T1000 (cell line): ENCODE results near the gene ITPK1.
A peak's percentile ranks its signal among the peaks of the same experiment; 100 is the strongest.

Experiments used
- DNase-seq: peaks from one replicate; lab custom pipeline; 2025; ENCODE audit warnings: mixed read lengths; lab: John Stamatoyannopoulos, UW

Gene ITPK1

DNA sequence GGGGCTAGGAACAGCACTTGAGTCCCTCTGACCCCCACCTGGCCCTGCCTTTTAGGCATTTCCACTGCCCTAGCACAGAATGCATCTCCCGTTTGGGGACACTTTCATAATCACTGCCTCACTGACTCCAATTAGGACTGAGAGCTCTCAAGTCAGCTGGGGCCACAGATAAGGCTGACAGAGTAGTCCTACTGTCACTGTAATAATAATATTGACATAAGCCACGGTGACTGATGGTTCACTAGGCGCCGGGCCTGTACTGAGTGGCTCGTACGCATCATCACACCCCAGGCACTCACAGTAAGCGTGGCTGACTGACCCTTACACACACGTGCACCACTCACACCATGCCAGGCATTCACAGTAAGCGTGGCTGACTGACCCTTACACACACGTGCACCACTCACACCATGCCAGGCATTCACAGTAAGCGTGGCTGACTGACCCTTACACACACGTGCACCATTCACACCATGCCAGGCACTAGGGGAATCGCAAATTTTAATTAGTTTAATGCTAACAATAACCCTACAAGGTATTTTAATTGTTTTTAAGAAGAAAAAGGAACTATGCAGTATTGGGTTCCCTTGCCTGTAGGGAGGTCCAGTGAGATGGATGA, 105.1 kb downstream of the ITPK1 start:
- no peak for DNase-seq

DNA sequence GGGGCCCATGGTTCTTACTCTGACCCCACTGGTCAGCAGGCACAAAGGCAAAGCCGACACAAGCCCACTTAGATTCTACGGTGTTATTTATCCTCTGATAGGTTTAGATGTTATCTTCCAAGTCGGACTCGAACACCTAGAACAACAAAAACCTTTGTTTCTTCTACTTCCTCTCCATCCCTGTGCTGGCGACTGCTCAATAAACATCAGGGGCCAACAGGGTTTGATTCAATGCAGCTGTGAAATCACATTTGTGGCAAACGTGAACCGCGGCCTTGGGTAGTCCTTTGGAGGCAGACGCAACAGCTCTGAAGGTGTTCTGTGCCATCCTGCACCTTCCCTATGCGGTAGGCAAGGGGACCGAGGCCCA, 105.6 kb downstream of the ITPK1 start:
- DNase-seq, result no peak

DNA sequence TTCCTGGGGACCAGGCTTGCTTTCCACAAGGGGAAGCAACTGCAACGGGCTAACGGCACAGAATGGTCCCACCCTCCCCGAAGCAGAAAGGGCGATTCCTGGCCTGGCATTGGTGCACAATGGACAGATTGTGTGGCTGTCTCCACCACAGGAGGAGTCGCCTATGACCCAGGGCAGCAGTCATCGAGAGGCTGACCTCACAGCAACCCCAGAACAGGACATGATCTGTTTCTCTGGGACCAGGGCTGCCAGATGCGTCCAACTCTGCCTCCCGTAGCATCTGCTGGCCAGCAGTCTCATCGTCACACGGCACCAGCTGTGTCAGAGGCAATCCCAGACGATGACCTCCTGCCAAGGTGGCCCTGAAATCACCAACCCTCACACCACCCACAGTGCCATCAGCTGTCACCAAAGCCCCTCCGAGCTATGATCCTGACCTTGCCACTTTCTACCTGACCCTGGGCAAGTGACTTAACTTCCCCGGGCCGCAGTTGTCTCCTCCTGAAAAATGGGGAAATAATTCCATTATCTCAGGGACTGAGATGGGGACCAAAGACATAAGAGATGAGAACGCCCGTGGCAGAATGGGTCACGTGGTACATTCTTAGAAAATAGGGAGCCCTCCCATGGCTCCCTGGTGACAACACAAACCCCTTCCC, 106.1 kb downstream of the ITPK1 start:
- DNase-seq, result no peak

DNA sequence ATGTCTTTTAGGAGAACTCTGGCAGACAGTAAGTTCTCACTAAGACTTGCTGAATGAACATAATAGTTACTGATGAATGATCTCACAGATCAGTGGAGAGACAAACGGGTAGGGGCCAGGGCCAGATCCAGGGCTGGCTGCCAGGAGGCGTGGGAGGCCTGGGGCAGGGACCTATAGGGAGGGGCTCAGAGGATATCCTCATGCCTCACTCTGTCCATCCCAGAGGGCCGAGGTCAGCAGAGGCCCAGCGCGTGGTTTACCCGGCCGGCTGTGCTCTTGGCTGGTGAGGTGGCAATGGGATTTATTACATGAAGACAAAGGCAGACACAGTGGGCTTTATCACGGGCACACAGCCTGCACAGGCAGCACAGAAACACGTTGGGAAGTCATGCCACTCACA, 107.3 kb downstream of the ITPK1 start:
- no peak for DNase-seq

DNA sequence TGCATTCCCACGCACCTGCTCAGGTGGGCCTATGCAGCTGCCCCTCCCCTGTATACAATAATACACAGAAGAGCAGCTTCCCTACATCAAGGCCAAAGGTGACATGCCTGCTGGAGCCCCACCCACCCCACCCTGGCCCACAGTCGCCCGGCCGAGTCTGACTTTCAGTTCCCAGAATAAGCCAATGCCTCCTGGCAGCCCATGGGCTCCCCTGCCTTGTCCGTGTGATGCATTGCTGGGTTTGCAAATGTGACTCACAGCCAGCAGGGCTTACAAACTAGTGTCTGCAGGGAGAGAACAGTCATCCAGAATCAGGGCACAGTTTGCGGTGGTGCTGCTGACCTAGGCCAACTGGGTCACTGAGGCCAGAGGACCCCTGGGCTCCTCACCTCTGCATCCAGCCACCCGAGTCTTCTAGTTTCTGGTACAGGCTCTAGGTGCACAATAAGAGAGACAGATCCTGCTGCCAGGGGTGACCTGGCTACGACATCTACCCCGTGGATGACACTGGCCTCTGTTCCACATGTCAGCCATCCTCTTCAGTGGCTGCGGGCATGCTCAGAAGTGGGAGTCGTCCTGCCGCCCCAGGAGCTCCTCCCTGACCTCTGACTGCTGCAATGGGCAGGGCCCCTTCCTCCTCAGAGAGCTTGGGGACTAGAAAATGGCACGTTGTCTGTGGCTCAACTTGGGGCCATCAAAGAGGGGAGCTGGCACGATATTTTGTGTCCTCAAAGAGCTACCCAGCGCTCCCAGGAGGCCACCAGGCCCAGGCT, 108.3 kb downstream of the ITPK1 start:
- peak; percentile 59 for DNase-seq

DNA sequence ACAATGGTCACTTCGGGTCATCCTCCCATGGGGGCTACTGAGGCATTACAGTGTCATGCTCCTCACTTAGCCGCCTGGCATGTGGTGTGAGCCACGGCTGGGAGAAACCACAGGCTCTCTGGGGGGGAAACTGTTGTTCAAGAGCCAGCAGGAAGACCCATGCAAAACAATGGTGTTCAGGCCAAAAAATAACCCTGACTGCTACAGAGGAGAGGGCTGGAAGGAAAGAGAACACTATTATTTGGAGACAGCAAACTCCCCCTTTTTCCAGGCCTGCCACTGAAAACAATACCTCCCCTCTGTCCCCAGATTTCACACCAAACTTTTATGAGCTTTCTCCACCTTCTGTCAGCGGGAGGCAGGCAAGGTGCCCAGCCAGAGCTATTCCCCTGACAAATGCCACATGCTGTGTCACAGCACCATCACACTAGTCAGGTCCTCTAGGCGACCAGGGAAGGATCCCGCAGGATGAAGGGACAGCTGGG, 109.1 kb downstream of the ITPK1 start:
- no peak for DNase-seq

DNA sequence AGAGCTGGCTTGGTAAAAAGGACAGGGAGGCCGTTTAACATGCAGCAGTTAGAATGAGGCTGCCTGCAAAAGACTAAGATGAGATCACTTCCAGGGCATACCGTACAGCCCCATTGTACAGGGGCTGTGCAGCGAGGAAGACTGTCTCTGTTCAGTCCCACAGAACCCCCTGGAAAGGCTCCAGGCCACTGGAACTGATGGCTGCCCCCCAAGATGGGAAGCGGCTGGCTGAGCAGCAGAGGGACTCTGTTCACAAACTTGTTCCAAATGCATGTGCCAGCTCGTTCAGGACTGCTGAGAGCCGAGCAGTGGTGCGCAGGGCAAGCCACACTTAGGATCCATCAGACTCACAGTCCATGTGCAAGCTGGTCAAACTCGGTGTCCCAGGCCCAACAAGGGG, 109.9 kb downstream of the ITPK1 start:
- DNase-seq, result no peak

DNA sequence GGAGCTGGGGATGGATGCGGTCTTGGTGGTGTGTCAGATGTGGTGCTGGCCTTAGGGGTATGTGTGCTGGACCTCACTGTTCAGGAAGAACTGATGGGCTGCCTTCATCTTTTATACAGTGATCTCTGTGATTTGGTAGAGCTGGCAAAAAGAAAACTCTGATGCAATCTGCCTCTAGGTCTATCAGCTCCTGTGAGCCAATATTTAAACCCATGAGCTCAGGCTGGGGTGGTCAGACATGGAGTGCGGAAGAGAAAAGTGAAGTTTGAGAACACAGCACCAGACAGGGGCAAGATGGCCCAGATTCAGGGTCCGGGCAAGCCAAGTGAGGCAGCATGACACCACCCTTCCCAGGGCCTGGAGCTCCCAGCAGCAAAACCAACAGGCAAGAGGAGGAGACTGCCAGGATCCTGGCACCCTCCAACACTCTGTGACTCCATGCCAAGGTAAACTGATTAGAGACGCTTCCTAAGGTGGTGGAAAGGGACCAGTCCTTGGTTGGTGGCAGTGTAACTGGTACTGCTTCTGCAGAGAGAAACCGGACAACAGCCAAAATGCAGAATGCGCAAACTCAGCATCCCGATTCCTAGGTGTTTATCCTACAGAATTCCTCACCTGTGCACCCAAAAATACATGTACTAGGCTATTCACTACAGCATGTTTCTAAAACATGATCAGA, 110.5 kb downstream of the ITPK1 start:
- DNase-seq, result no peak

DNA sequence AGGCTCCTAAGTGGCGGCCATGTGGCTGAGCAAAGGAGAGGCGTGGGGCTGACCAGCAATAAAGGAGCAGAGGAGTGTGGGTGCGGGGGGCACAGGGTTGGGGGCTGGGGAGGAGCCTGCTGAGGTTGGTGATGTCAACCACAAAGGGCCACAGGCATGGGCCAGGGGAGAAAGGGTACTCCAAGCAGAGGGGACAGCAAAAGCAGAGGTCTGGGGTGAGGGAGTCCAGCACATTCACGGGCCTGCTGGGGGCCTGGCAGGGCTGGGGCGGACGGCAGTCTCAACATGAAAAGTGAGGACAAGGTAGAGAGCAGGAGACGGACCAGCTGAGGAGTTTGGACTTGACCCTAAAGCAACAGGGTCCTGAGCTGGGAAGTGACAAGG, 111.0 kb downstream of the ITPK1 start:
- DNase-seq, result no peak

DNA sequence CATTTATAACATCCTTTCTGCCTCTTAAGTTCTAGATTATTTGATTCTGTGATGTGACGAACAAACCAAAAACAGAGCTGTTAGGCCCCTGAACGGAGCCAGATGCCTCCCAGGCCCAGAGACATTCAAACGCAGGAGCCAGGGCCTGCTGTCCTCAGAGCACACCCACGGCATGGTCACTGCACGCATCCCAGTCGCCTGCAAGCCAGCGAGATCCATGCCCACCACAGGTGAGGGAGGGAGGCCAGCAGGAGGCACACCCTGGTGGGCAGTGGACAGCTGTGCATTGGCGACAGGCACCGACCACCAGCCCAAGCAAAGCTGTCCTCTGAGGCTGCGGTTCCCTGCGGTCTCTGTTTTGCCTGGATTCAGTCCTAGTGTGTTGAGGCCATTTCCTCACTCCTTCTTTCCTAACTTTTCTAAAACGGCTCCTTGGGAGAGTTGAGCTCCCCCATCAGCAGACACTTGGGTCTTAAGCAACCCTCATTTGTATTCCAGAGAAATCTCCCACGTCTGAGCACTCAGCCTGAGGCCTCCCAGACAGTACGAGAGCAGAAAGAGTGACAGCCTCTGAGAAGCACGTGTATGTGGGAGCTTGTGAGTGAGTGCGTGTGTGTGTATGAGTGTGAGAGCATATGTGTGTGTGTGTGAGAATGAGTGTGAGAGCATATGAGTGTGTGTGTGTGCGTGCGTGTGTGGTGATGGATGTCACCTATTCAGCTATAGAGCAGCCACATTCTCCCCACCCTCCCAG, 111.6 kb downstream of the ITPK1 start:
- no peak for DNase-seq

DNA sequence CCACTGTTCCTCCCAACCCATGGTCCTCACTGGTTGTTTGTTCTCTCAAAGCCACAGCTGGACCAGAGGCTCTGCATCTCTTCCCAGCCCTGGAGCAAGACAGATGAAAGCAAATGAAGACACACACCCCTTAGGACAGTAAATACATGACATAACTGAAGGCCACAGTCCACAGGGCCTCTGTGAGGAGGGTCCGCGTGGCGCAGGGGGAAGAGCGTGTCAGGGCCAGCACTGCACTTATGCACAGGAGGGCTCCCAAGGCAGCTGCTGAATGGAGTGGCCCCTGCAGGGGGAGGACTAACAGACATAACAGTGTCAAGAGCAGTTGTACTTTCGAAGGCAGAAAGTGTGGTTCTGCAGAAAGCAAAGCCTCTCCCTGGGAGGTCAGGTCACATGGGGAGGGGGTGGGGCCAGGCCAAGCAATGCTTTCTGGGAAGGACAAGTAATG, 112.8 kb downstream of the ITPK1 start:
- DNase-seq, result no peak

DNA sequence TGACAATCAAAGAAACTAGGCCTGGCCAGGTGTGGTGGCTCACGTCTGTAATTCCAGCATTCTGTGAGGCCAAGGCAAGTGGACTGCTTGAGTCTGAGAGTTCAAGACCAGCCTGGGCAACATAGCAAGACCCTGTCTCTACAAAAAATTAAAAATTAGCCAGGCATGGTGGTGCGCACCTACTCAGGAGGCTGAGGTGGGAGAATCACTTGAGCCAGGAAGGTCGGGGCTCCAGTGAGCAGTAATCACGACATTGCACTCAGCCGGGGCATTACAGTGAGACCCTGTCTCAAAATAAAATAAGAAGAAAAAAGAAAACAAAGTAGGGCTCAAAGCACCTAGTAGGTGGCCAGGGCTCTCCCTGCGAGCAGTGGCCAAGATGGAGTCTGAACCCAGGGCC, 113.7 kb downstream of the ITPK1 start:
- no peak for DNase-seq

DNA sequence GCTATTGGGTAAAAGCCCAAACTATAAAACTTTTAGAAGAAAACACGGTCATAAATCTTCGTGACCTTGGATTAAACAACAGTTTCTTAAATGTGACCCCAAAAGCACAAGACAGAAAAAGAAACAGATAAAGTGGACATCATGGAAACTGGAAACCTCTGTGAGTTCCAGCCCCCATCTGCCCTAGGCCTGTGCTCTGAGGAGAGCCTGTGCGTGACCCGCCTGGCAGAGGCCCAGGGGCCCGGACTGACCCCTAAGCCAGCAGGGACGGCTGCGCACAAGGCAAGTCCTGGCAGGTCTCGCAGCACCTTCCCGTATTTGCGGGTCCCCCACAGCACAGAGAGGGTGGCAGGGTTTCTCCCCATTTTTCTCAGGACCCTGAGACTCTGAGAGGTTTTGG, 116.8 kb downstream of the ITPK1 start:
- DNase-seq, result no peak

DNA sequence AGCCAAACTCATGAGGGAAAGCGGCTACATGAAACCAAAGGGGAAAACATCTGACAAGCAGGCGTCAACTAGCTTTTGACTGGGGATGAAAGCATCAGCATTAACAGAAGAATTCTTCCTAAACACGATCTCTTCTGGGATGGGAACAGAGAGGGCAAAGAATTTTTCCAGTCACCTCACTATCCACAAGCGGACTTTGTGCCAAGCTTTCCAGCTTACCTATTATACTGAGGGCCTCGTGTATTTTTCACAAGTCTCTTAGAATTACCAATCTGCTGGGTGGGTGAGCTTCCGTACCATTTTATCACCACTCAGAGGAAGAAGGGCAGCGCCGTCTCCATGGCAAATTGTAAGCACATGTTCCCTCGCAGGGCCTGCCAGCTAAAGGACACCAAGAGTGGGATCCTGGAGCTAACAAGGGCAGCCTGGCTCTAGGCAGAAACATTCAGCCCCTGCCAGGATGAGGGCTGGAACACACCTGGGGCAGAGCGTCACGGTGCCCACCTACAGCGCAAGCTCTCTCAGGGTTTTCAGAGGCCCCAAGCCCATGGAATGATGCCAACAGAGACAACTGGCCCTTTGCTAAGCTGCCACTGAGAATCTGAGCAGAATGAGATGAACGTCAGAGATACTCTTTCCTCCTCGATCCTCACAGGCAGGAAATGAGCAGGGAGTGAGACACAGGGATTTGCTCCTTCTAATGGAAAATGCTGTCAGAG, 118.2 kb downstream of the ITPK1 start:
- DNase-seq, result no peak

DNA sequence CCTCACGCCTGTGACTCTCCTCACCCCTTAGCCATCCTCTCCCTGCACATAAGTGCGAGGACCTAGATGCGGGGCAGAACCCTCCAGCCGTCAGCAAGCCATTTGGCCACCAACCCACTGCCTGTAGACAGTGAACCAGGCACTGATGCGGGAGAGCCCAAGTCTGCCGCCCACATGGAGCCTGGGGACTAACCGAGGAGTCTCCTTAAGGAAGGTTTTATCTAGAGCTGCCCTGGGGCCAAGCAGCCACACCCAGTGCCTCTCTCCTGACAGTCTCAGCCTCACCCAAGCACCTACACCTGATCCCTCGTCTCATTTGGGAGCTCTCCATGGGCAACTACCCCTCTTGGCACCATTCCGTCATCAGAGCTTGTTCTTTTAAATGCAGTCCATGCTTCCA, 120.1 kb downstream of the ITPK1 start:
- no peak for DNase-seq

DNA sequence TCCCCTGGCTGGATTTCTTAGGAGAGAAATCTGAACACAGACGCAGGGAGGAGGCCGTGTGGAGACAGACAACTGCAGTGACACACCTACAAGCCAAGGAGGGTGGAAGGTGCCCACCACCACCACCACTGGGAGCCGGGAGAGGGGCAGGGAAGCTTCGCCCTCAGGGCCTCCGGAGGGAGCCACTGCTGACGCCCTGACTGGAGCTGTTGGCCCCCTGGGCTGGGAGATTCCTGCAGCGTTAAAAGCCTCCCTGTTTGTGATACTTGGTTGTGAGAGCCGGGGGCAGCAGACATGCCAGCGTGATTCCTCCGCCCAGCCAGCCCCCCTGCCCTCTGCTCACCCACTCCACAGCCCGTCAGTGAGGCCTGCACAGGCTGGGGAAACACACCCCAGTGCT, 120.8 kb downstream of the ITPK1 start:
- DNase-seq, result no peak

DNA sequence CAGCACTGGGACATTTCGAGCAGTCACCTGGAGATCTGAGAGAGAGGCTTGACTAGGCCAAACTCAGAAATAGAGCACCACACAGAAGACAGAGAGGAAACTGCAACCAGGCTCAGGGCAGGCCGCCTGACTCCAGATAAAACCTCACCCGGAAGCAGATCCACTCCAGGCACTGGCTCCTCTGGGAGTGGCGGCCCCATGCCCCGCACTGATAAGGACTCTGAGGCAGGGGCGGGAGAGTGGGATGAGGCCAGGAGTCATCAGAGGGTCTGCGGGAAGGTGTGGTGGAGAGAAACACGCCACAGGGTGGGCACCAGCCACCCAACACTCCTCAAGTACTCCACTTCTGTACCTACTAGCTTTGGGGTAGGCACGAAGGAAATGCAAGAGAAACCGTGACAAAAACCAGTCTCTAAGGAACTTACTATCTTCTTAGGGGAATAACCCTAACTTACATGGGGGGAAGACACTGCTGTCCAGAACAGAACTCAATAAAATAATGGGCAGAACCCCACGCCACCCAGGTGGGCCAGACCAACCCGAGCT, 121.5 kb downstream of the ITPK1 start:
- DNase-seq, result no peak

DNA sequence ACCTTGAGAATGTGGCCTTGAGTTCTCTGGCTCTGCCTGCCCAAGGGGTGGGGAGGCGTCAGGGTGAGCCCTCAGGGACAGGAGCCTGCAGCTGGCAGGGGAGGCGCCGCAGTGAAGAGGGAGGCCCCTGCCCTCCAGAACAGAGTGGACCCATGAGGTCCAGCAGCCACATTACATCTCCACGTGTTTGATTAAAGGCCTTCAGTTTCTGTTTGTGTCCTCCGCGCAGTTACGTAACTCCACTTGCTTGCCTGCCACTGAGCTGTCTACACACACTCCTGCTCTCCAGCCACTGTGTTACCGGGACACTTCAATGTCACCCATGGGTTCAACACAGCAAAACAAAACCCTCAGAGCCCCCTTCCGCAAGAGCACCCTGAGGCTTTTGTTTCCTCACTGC, 122.4 kb downstream of the ITPK1 start:
- no peak for DNase-seq

DNA sequence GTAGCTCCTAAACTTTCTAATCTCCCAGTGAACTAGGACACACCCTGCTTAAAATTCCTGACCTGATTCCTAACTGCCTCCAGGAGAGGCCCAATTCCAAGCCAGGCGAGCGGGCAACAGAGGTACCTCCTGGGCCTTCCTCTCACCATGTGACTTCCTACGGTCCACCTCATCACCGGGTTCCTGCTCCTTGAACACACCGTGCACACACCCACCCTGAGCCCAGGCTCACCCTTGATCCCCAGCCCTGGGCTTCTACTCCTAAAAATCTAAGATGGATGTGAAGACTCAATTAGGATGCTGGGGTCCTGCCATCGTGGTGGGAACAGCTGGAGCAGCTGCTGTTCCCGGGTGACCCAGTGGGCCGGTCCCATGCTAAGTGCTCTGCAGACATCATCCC, 124.2 kb downstream of the ITPK1 start:
- DNase-seq, result no peak

DNA sequence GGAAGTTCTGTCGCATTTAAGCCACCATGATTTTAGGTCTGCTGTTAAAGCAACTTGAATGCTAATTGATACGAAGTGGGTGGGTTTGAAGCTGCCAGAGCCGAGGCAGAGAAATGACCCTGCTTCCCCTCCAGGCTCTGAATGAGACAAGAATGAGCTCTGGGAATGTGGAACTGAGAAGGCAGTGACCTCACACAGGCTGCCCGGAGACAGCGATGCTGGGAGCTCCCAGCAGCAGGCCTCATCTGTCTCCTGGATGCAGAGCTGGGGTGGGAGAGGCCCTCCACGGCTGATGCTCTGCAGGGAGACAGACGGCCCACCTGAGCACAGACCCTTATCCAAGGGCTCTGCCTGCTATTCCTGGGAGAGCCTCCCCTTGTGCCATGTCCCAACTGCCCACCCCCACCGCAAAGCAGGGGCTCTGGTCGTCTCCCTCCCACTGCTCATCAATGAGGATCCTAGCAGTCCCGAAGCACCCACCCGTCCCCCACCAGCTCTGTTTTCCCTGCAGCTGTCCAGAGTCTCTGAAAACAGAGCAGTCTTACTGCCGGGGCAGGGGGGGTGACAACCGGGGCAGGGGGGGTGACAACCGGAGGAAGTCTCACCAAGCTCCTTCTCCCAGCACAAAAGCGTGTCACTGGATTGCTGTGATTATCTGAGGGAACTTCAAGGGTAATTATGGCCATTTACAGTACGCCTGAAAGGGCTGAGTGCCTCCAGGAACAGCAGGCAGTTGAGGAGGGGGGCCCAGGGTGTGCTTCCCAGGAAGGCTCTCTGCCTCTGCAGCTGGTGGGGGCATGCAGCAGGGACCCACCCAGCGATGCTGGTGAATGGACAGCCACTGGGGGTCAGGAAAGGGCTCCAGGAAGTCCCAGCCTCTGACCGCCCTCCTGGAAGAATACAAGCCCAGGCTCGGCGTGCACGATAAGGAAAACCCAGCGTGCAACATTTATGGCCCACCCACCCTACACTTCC, 125.0 kb downstream of the ITPK1 start:
- DNase-seq, result no peak
